Ramos (cell line): ENCODE data around the gene SLC12A4.
"Not testable (repeated sequence)": the region's sequence is repeated elsewhere in the genome, so short reads cannot be mapped to it uniquely, and the experiment has no call there.

Experiments
- in situ Hi-C: fragments of 300-500 bp; cut with MboI; formaldehyde crosslinking; loops from one replicate; pipeline ENCODE4 v1.14.3; 2022; ENCODE audit warnings: low sequenced_read_pairs; ENCODE audit not compliant: unreplicated experiment

Gene SLC12A4

DNA sequence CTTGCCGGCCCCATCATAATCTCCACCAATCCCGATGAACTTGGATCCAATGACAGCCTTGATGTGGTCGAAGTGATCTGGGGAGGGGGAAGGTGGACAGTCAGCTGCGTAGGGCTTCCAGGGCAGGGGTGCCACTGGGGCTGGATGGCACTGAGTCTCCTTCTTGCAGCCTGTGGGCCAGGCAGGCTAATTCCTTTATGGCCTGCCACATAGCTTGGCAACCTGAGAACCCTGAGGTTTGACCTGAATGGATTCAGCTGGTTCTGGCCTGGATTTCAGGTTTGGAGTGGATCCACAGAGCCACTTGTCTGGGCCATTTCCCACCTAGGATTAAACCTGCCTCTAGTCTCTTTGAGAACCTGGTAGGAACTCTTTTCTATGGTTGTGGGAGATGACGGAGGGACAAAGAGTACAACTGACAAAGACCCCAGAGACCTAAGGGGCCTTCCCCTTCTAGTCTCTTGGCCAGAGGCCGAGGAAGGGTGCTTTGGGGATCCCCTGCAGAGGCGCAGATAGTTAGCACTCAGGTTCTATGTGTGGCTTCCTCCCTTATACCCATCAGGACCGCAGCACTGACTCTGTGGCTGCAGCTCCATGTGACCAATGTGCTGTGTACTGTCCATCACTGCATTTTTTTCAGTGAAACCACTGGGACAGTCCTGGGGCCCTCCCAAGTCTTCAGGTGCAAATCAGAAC, 21.0 kb upstream of the SLC12A4 start:
- in situ Hi-C loops, result loop anchor here (10.0 kb wide), 1 partner anchor 245 kb away; the partner anchor contains the start of gene ESRP2

DNA sequence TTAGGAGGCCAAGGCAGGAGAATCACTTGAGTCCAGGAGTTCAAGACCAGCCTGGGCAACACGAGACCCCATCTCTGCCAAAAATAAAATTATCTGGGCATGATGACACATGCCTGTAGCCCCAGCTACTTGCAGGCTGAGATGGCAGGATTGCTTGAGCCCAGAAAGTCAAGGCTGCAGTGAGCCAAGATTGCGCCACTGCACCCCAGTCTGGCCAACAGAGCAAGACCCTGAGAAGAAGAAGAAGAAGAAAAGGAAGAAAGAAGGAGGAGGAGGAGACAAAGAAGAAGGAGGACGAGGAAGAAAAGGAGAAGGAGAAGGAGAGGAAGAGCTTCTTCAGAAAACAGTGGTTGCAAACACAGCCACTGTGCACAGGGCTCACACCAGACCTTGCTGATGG, 20.2 kb upstream of the SLC12A4 start:
- in situ Hi-C loops, result no loop called here

DNA sequence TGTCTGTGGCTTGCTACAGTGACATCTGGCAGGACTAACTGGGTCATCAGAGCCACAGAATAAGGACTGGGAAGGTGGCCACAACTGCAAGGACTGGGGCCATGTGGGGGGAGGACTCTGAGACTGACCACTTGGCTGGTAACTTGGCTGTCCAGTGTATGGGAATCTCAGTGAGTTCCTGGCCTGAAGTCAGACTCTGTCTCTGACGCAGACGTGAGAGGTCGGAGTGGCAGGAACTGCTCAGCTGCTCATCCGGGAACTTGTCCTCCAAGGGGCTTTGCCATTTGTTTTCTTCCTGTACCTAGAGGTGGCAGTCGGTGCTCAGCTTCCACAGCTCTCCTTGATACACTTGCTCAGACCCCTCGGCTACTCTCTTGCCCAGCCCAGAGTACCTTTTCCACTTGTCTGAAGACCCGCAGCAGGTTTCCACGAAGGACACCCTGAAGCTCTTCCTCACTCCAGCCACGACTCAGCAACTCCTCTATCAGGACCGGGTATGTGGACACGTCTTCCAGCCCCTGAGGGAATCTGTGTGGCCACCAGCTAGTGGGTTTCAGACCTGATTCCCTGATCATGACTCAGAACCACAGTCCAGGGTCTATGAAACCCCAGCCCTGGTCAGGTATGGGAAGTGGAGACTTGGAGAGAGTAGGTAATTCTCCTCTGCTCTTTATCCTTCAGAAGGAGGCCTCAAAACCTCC, 19.2 kb upstream of the SLC12A4 start:
- in situ Hi-C loops, result no loop called here

DNA sequence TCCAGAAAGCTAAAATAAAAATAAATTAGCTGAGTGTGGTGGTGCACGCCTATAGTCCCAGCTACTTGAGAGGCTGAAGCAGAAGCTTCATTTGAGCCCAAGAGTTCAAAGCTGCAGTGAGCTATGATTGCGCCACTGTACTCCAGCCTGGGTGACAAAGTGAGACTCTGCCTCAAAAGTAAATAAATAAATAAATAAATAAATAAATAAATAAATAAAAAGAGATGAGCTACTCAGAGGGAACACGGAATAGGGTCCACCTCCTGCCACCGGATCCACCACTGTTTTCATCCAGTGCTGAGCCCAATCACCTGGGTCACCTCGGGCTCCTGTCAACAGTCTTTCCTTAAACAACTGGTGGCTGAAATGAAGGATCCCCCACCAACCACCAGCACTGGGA, 18.5 kb upstream of the SLC12A4 start:
- in situ Hi-C loops, result no loop called here

DNA sequence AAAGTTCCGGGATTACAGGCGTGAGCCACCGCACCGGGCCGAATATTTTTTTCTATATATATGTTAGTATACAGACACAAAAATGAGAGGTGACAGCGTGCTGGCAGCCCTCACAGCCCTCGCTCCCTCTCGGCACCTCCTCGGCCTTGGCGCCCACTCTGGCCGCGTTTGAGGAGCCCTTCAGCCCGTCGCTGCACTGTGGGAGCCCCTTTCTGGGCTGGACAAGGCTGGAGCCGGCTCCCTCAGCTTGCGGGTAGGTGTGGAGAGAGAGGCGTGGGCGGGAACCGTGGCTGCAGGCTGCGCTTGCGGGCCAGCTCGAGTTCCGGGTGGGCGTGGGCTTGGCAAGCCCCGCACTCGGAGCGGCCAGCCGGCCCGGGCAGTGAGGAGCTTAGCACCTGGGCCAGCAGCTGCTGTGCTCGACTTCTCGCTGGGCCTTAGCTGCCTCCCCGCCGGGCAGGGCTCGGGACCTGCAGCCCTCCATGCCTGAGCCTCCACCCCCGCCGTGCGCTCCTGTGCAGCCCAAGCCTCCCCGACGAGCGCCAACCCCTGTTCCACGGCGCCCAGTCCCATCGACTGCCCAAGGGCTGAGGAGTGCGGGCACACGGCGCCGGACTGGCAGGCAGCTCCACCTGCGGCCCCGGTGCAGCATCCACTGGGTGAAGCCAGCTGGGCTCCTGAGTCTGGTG, 13.7 kb upstream of the SLC12A4 start:
- in situ Hi-C loops, result no loop called here

DNA sequence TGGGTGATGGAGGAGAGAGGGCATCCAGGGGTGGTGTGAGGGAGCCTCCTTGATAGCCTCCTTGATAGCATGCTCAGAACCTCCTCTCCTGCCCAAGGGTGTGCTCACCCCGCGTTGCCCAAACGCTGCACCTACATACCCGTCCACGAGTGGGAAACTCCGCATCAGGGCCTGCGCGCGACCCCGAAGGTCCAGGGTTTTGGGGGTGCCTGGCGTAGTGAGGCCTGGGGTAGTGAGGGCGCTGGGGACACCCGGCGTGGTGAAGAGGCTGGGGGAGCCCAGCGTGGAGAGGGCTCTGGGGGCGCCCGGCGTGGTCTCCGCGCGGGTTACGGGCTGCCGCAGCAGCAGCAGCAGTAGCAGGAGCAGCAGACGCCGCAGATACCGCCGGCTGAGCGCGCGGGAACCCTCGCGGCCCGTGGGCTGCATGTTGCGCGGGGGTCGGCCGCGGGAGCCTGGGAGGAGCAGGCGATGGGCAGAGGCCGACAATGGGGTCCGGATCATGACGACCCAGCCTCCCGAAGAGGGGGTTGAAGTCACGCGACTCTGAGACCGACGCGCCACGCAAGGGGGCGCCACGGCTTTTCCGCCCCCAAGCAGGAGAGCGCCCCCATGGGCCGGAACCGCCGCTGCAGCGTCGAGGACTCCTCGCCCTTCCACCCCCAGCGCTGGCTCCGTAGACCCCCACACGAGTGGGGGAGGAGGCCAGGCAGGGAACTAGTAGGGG, 11.7 kb upstream of the SLC12A4 start, which contains the start of gene DPEP3:
Gene DPEP3, minus strand, starts transcription at position 545 of the 724 bp plus-strand sequence. Its CDS starts 119 bp downstream, at position 426.
- in situ Hi-C loops, result no loop called here

DNA sequence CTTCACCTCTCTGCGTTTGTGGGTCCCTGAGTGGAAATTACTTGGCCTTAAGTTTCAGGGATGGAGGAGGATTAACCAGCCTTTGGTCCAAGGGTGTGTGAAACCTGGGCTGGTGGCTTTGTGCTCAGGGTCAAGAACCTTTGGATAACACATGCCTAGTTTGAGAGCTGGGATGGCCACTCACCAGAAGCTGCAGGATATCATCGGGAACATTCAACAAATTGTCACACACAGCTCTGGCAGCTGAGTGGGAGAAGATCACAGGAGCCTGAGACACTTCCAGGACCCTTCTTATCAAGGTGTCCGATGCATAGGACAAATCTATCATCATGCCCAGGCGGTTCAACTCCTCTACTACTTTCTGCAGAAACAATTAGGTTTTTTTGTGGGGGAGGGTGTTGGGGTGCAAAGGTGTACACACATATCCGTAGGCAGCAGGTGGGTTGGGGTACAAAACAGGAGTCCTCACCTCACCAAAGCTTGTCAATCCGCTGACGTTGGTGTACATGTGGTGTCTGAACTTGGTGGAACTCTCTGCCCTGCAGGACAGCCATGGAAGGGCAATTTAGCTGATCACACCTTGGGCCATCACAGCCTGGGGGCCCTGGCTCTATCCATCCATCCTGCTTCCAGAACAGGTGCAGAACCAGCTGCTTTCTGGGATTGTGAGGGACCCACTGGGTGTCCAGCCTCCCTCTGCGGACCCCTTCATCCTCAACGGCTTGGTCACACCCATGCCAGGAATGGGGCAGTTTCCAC, 9.2 kb upstream of the SLC12A4 start:
- in situ Hi-C loops, result no loop called here

DNA sequence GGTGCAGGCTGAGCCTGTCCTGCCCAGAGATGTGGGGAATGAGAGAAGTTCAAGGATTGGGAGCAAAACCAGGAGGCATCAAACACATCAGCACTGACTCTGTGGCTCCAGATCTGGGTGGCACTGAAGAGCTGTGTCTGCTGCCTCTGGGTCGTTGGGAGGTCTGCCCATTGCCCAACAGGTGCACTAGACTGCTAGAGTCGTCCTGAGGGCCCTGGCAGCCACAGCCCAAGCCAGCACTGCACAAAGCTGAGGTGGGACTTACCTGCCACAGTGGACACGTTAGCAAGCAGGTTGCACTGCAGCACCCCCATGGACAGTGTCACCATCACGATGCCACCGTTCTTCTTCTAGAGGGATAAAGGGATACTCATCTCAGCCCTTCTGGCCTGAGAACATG, 8.6 kb upstream of the SLC12A4 start:
- in situ Hi-C loops, result no loop called here

DNA sequence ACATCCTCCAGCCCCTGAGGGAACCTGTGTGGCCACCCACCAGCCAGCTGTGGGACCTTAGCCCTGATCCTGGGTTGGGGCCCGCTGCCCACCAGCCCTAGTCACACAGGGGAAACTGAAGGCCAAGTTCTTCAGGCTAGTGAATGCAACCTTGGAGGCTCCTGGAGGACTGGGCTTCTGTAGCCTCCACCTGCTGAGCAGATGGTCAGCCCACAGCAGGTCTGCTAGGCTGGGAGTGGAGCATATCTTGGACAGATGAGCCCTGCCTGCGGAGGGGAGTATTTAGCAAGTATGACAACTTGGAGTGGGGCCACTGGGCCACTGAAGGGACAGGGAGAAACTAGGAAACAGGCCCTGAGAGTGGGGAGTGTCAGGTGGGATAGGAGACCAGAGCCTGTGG, 7.8 kb upstream of the SLC12A4 start:
- in situ Hi-C loops, result no loop called here

DNA sequence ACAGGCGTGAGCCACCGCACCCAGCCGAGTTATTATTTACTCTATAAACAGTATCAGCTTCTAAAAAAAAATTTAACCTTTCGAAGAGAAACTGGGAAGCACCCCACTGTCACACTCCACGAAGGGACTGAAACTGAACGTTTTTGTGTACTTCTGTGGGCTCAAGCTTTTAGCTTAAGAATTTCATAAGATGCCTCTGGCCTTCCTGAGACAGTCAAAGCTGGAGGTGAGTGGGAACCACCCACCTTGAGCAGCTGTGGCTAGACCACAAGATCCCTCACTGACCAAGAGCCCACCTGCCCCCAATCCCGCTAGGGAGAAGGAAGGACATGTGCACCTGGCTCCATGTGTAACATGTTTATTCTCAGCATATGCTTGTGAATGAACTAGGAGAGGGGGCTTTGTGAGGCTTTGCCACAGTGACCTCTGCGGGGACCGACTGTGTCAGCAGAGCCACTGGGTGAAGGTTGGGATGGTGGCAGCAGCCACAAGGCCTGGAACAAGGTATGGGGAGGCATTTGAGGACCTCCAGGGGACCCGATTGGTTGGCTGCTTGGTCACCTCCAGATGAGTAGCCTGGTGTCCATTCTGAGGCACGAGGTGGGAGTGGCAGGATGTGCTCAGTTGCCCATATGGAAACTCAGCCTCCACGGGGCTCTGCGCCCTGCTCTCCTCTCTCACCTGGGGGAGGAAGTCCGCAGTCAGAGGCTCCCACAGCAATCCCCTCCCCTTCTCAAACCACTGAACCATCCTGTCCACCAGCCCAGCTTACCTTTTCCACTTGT, 7.1 kb upstream of the SLC12A4 start:
- in situ Hi-C loops, result no loop called here

DNA sequence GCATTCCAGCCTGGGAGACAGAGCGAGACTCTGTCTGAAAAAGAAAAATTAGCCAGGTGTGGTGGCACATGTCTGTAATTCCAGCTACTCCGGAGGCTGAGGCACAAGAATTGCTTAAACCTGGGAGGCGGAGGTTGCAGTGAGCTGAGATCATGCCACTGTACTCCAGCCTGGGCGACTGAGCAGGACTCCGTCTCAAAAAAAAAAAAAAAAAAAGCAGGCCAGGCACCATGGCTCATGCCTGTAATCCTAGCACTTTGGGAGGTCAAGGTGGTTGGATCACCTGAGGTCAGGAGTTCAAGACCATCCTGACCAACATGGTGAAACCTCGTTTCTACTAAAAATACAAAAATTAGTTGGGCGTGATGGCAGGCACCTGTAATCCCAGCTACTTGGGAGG, 3.8 kb upstream of the SLC12A4 start:
- in situ Hi-C loops, result not testable (repeated sequence)

DNA sequence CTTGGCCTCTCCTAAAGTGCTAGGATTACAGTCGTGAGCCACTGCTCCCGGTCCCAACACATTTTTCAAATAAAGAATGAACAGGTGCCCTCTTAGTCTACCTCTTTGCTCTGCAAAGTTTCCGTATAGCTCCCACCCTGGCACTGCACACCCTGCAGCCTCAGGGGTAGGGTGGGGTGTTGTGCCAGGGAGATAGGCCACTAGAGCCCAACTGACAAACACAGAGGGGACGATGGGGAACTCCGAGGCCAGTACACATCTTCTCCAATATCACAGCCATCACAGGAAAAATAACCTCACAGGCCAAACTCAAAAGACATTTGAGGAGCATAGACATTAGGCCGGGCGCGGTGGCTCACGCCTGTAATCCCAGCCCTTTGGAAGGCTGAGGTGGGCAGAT, 2.7 kb upstream of the SLC12A4 start:
- in situ Hi-C loops, result no loop called here

DNA sequence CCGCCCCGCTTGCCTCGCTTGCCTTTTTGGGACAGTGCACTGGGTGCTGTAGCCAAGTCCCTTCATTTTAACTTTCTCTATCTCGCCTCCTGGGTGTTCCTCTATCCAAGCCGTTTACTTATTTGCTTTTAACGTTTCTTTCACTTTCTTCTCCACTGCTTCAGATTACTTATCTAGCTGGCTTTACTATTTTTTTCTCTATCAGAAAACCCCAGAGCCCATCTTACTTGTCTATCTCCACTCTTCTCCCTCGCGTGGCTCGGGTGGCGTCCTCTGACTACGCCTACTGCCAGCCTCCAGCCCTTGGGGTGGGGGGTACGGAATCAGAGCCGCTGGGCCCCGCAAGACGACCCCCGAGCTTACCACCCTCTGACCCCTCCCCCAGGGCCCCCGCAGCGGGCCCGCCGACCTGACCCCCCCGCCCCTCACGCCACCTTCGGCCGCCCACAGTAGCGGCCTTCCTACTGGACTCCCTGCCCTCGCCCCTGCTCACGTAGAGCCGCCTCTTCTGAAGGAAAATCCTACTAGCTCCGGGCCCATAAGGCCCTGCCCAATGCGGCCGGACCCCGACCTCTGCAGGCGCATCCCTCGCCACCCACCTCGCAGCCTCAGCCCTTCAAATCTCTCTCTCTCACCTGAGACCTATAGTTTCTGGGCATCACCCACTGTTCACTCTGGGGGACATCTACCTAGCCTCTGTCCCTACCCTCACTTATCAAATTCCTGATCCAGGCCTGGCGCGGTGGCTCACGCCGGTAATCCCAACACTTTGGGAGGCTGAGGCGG, 1.0 kb upstream of the SLC12A4 start:
- in situ Hi-C loops, result no loop called here

DNA sequence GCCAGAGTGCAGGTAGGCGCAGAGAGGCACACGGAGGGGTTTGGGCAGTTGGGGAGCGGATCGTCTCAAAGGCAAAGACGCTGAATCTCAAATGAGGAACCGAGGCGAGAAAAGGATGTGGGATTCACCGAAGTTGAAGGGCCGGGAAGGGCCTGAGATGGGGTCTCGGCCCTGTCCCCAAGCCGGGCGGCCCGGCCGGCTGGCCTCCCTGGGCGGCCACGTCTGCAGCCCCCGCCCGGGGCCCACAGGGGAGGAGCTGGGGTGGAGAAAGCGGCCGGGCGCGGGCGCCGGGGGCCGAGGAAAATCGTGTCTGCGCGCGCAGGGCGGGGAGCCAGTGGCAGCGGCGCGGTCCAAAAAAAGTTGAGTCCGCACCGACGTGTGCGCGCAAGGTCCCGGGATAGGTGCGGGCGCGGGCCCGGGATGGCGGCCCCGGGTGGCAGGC, 458 bp downstream of the SLC12A4 start:
- in situ Hi-C loops, result no loop called here

DNA sequence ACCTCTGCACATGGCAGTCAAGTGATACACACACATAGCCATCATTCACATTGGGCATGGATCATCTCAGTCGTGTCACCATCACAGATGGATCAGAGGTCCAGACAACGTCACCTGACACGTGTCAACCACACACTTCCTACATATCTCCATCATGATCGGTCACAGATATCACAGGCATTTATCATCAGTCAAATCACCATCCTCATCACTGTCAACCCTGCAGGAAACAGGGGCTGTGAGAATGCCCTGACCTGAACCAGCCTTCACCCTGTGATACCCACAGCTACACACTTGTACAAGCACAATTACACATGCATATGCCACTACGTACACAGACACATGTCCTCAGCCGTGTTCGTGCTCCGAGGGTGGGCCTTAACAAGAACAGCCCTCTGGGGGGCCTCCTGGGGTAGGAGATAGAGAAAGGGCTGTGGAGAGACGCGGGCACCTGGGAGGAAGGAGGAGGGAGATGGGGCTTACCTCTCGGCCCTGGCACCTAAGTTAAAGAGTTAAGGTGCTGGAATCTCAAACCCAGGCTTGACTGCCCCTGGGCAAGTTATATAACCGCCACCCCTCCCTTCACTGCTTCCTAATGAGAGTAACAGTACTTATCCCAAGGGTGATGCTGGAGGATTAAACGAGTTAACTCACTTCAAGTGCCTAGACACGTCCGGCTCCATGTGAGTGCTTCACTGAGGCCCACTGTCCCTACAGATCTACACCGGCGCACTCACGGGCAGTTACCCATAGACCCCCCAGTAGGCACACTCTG, 1.1 kb downstream of the SLC12A4 start:
- in situ Hi-C loops, result no loop called here

DNA sequence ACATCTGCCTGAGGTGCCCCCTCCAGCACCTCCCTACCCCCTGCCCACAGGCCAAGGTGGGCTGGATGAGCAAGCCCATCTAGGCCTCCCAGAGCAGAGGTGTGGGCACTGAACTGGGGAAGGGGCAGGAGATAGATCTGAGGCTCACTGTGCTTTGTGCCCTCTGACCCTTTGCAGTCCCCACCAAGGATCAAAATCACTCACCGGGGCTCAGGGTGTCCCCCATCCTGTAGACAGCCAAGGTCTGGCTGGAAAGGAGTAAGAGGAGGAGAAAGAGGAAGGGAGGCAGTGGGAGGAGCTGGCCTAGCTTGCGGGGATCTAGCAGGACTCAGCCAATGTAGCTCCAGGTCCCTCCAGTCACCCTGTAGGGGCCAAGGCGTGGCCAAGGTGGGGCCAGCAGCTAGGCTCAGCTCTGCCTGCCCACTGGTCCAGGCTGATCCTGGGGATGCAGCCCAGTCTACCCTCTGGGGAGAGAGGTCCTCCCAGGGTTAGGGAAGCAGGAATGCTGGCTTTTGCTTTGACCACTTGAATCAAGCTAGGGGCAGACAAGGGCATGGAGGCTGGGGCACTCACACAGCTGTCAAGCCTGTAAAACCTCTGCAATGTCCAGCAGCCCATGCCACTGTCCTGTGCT, 1.8 kb downstream of the SLC12A4 start:
- in situ Hi-C loops, result no loop called here
